GM18505 (cell line): ENCODE data around the gene DMD.
"Not testable (repeated sequence)": the region's sequence is repeated elsewhere in the genome, so short reads cannot be mapped to it uniquely, and the experiment has no call there.

ENCODE experiments used
- ATAC-seq: cut with Tn5 transposase; IDR thresholded peaks from one replicate; pipeline ENCODE4 v1.9.1; 2021; ENCODE audit not compliant: unreplicated experiment
- POLR2A ChIP-seq: IDR thresholded peaks from 4 replicates; pipeline ENCODE4 v1.6.1; 2011; ENCODE audit warnings: borderline replicate concordance; ENCODE audit not compliant: insufficient read depth, insufficient read length; ENCODE audit errors: extremely low read depth

DMD gene

DNA sequence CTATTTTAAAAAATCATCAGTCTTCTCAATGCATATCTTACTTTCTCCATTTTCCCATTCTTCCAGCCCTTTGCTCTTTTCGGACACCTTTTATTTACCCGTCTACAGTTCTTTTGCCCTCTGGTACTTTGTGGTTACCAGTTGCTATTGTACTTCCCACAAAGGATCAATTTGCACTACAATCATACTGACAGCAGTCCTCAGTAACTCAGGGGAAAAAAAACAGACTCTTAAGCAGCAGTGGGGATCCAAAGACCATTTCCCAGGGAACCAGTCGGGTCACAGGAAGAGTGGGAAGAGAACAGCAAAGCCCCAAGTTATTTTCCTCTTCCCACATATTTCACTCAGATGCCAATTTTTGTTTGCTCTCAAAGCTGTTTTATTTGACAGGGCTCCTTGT is 23.1 kb downstream of the DMD start:
- TF ChIP-seq POLR2A: no peak
- ATAC-seq: no peak

DNA sequence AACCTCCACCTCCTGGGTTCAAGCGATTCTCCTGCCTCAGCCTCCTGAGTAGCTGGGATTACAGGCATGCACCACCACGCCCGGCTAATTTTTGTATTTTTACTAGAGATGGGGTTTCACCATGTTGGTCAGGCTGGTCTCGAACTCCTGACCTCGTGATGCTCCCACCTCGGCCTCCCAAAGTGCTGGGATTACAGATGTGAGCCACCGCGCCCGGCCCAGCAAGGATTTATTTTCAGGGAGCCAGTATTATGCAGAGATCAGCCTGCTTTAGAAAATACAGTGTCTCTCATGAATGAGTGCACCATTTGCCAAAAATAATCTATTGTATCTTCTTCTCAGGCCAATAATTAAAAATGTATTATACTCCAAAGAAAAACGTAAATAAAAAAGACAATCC is 26.5 kb downstream of the DMD start:
- ATAC-seq: not testable (repeated sequence)

DNA sequence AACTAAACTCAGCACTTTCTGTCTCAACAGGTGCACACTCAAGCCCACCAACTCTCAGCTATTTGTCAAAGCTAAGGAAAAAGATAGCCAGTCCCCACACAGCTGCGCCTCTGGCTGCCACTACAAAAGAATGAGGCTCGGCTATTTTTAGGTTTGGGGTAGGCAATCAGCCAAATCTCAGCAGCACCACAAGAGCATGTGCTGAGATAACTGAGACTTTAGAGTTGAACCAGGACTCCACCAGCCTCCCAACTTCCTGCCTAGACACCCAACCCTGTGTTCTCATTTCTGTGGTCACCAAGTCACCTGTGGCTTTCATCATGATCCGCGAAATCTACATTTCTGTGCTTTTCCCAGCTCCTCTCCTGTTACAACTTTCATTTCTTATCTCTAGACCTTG is 28.0 kb downstream of the DMD start:
- TF ChIP-seq POLR2A: no peak
- ATAC-seq: no peak

DNA sequence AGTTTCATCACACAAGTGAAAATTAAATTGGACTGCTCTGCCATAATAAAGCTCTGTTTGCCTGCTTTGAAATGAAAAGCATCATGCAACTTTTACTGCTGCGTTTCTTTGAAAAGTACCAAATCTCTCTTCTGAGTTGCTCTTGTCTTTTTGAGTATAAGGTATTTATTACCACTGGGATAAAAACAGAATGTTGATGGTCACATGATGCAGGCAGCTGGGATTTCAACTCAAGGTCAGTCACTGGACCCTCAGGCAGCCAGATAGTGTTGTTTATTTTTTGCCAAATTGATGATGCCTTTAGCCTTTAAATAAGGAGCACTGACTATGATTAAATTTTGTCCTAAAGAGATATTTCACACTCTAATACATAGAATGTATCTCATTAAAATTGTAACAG is 32.7 kb downstream of the DMD start:
- no peak for ATAC-seq
- TF ChIP-seq POLR2A: no peak

DNA sequence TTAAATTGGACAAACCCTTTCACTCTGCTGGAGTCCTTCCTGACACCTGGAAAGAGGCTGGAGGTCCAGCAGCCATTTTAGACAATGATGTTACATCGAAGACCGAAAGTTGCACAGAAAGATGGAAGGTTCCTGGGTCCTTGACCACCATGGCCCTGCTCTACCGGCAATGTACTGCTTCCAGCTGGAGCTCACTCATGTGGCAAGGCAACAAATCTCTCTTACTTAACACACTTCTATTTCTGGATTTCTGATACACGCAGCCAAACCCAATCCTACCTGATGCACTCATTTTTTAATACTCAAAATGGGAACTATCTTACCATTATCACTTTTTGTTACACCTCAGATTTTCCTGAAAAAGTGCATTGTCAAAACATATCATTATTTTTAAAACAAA is 33.1 kb downstream of the DMD start:
- TF ChIP-seq POLR2A: no peak
- no peak for ATAC-seq

DNA sequence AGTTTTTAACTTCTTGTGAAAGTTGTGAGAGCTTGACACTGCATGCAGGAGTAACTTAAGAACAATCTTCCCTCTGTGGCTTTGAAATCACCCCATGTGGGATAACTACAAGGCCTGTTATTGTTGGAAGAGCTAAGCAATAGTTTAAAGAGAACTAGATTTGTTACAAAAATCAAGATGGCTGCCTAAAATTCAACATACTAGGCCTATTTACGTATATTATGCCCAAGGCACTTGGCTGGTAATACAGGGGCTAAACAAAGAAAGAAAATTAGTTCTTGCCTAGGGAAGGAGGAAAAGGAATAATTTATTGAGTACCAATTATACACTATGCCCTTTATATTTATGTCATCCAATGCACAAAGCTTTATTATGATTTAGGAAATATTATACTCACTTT is 36.1 kb downstream of the DMD start:
- no peak for ATAC-seq
- TF ChIP-seq POLR2A: no peak

DNA sequence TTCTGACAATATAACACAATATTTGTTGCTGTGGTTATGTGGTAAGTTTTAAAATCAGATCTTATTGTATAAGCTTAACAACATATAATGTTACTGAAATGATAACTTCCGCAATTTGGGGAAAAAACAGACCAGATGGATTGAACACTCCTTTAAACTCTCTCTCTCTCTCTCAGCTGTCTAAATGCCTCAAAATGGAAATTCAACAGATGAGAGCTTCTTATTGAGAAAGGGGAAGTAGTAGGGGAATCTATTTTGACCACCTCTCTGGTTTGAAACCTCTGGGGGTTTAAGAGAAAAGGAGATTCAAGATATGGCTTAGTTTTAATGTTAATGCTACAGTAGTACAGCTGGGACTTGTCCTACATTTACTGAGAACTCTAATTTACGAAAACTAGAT is 40.3 kb downstream of the DMD start:
- ATAC-seq: no peak
- TF ChIP-seq POLR2A: no peak

DNA sequence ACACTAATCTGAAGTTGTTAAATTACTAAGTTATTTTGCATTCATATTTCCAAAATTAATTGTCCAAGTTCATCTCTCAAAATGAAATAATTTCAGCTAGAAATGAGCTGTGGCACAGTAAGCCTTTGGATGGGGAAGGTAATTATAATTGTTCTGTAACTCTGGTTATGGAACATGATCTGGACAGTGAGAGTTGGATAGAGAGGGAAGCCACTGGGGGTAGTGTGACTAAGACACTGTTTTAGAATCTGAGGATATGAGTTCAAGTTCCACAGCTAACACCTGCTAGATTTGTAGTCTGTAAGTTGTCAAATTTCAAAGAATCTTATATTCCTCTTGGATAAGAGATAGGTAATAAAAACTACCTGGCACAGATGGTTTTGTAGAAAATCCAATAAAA is 49.5 kb downstream of the DMD start:
- no peak for ATAC-seq
- no peak for TF ChIP-seq POLR2A

DNA sequence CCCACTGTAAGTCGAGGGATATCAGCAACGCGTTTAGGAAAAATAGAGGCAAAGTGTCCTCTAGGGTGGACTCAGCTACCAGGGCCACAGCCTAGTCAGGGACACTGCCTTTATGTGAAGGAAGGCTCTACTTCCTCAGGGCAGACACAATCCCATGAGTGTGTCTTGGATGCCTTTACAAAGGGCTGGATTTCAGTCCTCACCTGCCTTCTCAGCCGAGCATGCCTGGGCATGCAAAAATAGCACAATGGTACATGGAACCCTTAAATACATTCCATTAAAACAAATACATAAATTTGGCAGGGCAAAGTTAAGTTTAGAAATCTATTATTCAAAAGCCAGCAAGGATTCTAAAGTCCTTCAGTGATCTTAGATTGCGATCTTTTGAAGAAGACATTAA is 51.1 kb downstream of the DMD start:
- TF ChIP-seq POLR2A: no peak
- no peak for ATAC-seq

DNA sequence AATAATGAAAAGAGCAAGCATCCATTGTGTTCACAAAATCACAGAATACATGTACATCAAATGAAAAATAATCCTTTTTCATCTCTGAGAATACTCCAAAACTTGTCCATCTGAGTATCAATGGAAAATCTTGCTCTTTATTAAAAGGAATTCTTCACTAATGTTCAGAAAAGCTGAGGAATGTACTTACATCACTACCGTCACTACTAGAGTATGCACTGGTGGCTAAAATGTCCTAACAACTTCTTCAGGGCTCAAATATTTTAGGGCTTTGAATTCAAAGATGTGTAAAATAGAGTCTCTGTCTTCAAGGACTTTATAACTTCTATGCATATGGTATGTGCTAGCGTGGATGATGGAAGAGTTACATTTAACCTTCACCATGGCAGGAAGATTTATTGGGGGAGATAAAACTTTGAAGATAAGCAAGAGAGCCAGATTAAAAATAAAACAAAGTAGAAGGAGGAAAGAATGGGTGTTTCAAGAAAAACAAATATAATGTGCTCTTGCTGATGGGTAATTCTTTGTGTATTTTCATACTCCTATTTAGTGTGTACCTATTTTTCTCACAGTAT is 55.1 kb downstream of the DMD start:
- ATAC-seq: no peak
- TF ChIP-seq POLR2A: no peak

DNA sequence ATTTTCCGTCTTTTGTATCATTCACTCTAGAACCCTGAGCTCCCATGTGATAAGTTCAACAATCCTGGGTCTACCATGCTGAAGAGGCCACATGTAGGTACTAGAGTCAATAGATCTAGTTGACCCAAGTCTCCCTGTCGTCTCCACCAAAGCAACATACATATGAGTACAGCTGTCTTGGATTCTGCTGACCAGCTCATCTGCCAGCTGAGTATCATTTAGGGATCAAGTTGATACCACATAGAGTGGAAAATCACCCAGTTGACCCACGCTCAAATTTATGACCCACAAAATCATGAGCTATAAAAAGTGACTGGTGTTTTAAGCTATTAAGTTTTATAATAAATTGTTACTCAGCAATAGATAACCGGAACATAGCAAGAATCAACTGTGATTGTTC is 61.8 kb downstream of the DMD start:
- no peak for ATAC-seq
- TF ChIP-seq POLR2A: no peak

DNA sequence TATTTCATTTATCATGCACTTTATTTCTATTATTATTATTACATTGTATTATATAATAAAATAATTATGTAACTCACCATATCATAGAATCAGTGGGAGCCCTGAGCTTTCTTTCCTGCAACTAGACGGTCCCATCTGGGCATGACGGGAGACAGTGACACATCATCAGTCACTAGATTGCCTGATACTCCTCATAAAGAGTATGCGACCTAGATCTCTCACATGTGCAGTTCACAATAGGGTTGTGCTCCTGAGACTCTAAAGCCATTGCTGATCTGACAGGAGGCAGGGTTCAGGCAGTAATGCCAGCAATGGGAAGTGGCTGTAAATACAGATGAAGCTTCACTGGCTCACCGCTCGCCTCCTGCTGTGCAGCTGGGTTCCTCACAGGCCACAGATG is 62.3 kb downstream of the DMD start:
- no peak for TF ChIP-seq POLR2A
- ATAC-seq: no peak

DNA sequence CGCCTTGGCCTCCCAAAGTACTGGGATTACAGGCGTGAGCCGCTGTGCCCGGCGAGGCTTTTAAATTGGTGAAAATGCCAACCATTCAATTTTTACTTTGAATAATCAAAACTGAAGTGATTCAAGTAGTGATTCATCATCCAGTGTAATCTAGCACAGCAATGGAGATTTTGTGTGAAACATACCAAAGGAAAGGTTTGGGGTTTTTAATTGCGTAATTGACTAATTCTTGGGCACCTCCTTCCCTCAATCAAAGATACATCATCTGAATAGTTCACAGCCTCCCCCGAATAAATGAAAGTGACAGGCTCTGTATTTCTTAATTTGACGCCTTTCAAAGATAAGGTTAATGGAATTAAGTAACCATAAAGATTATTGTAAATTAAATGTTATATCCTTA is 69.0 kb downstream of the DMD start:
- TF ChIP-seq POLR2A: no peak
- ATAC-seq: no peak

DNA sequence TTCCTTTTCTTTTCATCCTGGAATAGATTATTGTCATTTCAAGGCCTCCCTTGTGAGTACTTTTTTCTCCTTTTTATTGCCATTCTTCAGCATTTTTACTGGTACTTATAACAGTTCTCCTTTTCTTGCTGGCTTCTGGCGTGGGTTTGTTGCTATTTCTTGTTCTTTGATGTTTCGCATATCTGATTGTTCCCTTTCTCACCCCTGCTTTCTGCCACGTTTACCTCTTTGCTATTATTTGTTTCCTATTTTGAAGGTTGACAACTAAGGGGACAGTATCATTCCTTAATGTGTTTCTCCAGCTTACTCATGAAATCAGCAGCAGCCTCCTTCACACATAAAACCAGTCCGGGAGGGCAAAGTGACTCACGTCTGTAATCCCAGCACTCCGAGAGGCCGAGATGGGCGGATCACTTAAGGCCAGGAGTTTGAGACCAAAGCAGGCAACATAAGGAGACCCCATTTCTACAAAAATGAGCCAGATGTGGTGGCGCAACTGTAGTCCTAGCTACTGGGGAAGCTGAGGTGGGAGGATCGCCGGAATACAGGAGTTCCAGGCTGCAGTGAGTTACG is 72.6 kb downstream of the DMD start:
- TF ChIP-seq POLR2A: no peak
- no peak for ATAC-seq

DNA sequence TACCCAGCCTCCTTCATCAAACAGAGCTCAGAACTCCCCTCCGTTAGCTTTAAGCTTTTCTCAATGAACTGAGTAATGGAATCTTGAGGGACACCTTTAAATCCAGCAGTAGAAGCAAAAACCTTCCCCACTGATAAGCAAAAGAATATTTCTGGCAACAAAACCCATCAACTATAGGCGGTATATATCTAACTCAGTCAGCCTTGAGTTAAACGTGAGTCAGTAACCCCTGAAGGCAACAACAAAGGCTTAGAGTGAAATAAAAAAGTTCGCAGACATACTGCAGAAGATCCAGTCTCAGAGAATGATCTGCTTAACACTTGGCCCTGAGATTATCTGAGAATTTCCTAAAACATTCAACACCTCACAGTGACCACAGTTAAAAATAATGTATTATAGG is 77.2 kb downstream of the DMD start:
- ATAC-seq: no peak
- no peak for TF ChIP-seq POLR2A
